Type B pancreatic cell (in vitro differentiated cells): ENCODE data around the gene TAB2. TPM values are rescaled to one million over a fixed set of nuclear protein-coding genes. Genes with fewer than 3 reads are reported as not detected.
A peak's percentile ranks its signal among the peaks of the same experiment; 100 is the strongest.

ENCODE experiments used
- DNase-seq: peaks from one replicate; pipeline ENCODE4 v3.0.0; 2021; ENCODE audit warnings: mixed read lengths; ENCODE audit not compliant: unreplicated experiment; ENCODE audit errors: extremely low spot score
- H3K27ac Mint-ChIP-seq: 2 replicates; pipeline ENCODE4 v1.8.0; 2021; ENCODE audit warnings: mild to moderate bottlenecking, mixed read lengths
- H3K27me3 Mint-ChIP-seq: 2 replicates; pipeline ENCODE4 v1.8.0; 2021; ENCODE audit warnings: mixed read lengths
- H3K36me3 Mint-ChIP-seq: 2 replicates; pipeline ENCODE4 v1.8.0; 2021; ENCODE audit warnings: mixed read lengths
- H3K4me1 Mint-ChIP-seq: one replicate; pipeline ENCODE4 v1.8.0; 2021; ENCODE audit warnings: mixed read lengths; ENCODE audit not compliant: unreplicated experiment
- H3K4me3 Mint-ChIP-seq: 2 replicates; pipeline ENCODE4 v1.8.0; 2021; ENCODE audit warnings: mild to moderate bottlenecking, mixed read lengths
- H3K9me3 Mint-ChIP-seq: 2 replicates; pipeline ENCODE4 v1.8.0; 2021; ENCODE audit warnings: mixed read lengths
- CTCF ChIP-seq: fragments of 200-600 bp; sonication (generic); conservative IDR thresholded peaks from 2 replicates; pipeline ENCODE4 v1.5.0; 2021; ENCODE audit warnings: antibody characterized with exemption, mild to moderate bottlenecking
- total RNA-seq: library from RNA; stranded (reverse); gene quantifications from 2 replicates; pipeline ENCODE4 v1.2.1, GENCODE V29; 2021; ENCODE audit warnings: low replicate concordance

The TAB2 gene
- total RNA-seq, 1 donor from 2014 or later, result 58.7 TPM

GRCh38 chr6:149313861-149314260 lies 3.7 kb upstream of the TAB2 start:
- Mint-ChIP-seq H3K27ac (no peak overlapping the region), H3K36me3 (no peaks in the 10 kb centered on the region), H3K4me3 (no peak overlapping the region), H3K9me3 (no peaks in the 10 kb centered on the region), H3K27me3 (no peaks in the 10 kb centered on the region), H3K4me1 (peaks cover 4% of the 10 kb centered on the region)
- DNase-seq, result no peak
- no peak for TF ChIP-seq CTCF

- TF ChIP-seq CTCF, result no peak
- no peak overlapping the region for H3K4me3 Mint-ChIP-seq
- H3K27me3 Mint-ChIP-seq, result no peaks in the 10 kb centered on the region
- no peak overlapping the region for H3K27ac Mint-ChIP-seq
- H3K9me3 Mint-ChIP-seq, result no peaks in the 10 kb centered on the region
- no peaks in the 10 kb centered on the region for H3K36me3 Mint-ChIP-seq
- peaks cover 10% of the 10 kb centered on the region for H3K4me1 Mint-ChIP-seq
- no peak for DNase-seq
These were observed 3.1 kb upstream of the TAB2 start for GRCh38 chr6:149314325-149314905.

GRCh38 chr6:149316108-149316727 lies 1.3 kb upstream of the TAB2 start:
- Mint-ChIP-seq H3K27me3 (no peaks in the 10 kb centered on the region), H3K36me3 (no peaks in the 10 kb centered on the region), H3K9me3 (no peaks in the 10 kb centered on the region), H3K27ac (peak overlapping the region; percentile 77), H3K4me3 (peak overlapping the region; percentile 89), H3K4me1 (peaks cover 18% of the 10 kb centered on the region)
- TF ChIP-seq CTCF, result no peak
- DNase-seq, result no peak

GRCh38 chr6:149316740-149317643 lies 520 bp upstream of the TAB2 start:
- Mint-ChIP-seq H3K27me3 (no peaks in the 10 kb centered on the region), H3K36me3 (no peaks in the 10 kb centered on the region), H3K4me1 (peaks cover 18% of the 10 kb centered on the region), H3K27ac (peak overlapping the region; percentile 77), H3K4me3 (peak overlapping the region; percentile 89), H3K9me3 (no peaks in the 10 kb centered on the region)
- peak; percentile 24 for TF ChIP-seq CTCF
- peak; percentile 93 for DNase-seq

GRCh38 chr6:149318581-149319286 lies 1.2 kb downstream of the TAB2 start:
- peak overlapping the region; percentile 89 for H3K27ac Mint-ChIP-seq
- H3K4me3 Mint-ChIP-seq, result peak overlapping the region; percentile 90
- TF ChIP-seq CTCF, result no peak
- H3K36me3 Mint-ChIP-seq, result no peaks in the 10 kb centered on the region
- H3K4me1 Mint-ChIP-seq, result peaks cover 29% of the 10 kb centered on the region
- DNase-seq, result no peak
- H3K27me3 Mint-ChIP-seq, result no peaks in the 10 kb centered on the region
- no peaks in the 10 kb centered on the region for H3K9me3 Mint-ChIP-seq
